Measurements from ENCODE around the gene ARHGAP31. TPM values are rescaled to one million over a fixed set of nuclear protein-coding genes. Genes with fewer than 3 reads are reported as not detected.
"Not testable (repeated sequence)": the region's sequence is repeated elsewhere in the genome, so short reads cannot be mapped to it uniquely, and the experiment has no call there.

ARHGAP31 gene
- total RNA-seq, 4 donors from 2014 or later, result 2.7 to 9.3 (median 7.6) TPM

- intact Hi-C loops (cut with DNase I), result no loop called here
- H3K4me3 ChIP-seq, result no peak overlapping the region
- H3K36me3 ChIP-seq, result no peaks in the 10 kb centered on the region
- H3K4me1 ChIP-seq, result peaks cover 5 to 29% (median 16%) of the 10 kb centered on the region in 3 donors
- WGBS, 2 donors, result 62 to 68% methylated on average over 3 of the region's 3 CpGs
- DNase-seq, result no peak
- TF ChIP-seq POLR2A (IDR thresholded peaks at IDR 0.05), result no peak
- no peak for TF ChIP-seq CTCF (IDR thresholded peaks at IDR 0.05)
- no peaks in the 10 kb centered on the region for H3K9me3 ChIP-seq
- no peak overlapping the region for H3K27ac ChIP-seq
- no peaks in the 10 kb centered on the region for H3K27me3 ChIP-seq
These were observed 24.7 kb downstream of the ARHGAP31 start for GRCh38 chr3:119318876-119319275.

GRCh38 chr3:119319311-119319710 is 25.1 kb downstream of the ARHGAP31 start:
- TF ChIP-seq CTCF (IDR thresholded peaks at IDR 0.05) (no peak), POLR2A (IDR thresholded peaks at IDR 0.05) (no peak)
- H3K9me3 ChIP-seq, result no peaks in the 10 kb centered on the region
- intact Hi-C loops (cut with DNase I), result no loop called here
- H3K27me3 ChIP-seq, result no peaks in the 10 kb centered on the region
- no peak overlapping the region for H3K4me3 ChIP-seq
- peaks cover 5 to 30% (median 16%) of the 10 kb centered on the region in 3 donors for H3K4me1 ChIP-seq
- DNase-seq, result no peak
- 86 to 92% methylated on average over 4 of the region's 4 CpGs for WGBS, 2 donors
- H3K27ac ChIP-seq, result no peak overlapping the region
- H3K36me3 ChIP-seq, result no peaks in the 10 kb centered on the region

- H3K36me3 ChIP-seq; intact Hi-C loops (cut with DNase I); H3K9me3 ChIP-seq; DNase-seq; H3K27me3 ChIP-seq; H3K4me3 ChIP-seq; H3K27ac ChIP-seq: not testable (repeated sequence)
- H3K4me1 ChIP-seq, result peaks cover 5 to 30% (median 16%) of the 10 kb centered on the region in 3 donors
- WGBS, 2 donors, result 75 to 86% methylated on average over 5 of the region's 5 CpGs
These were observed 26.6 kb downstream of the ARHGAP31 start for GRCh38 chr3:119320785-119321184.

- peaks cover 5 to 24% (median 16%) of the 10 kb centered on the region in 3 donors for H3K4me1 ChIP-seq
- H3K27me3 ChIP-seq, result no peaks in the 10 kb centered on the region
- TF ChIP-seq CTCF (IDR thresholded peaks at IDR 0.05) (no peak), POLR2A (IDR thresholded peaks at IDR 0.05) (no peak)
- peak overlapping the region; percentile 81 to 96 (median 94) for H3K27ac ChIP-seq
- intact Hi-C loops (cut with DNase I), result no loop called here
- H3K9me3 ChIP-seq, result no peaks in the 10 kb centered on the region
- H3K36me3 ChIP-seq, result no peaks in the 10 kb centered on the region
- peak overlapping the region; percentile 52 to 80 (median 70) for H3K4me3 ChIP-seq
- DNase-seq, result no peak
- 2% methylated on average over 4 to 6 of the region's 26 CpGs for WGBS, 2 donors
These were observed 28.0 kb downstream of the ARHGAP31 start for GRCh38 chr3:119322021-119322834.

GRCh38 chr3:119322835-119323722 is 28.9 kb downstream of the ARHGAP31 start:
- H3K4me3 ChIP-seq, result peak overlapping the region; percentile 52 to 80 (median 70)
- H3K27me3 ChIP-seq, result no peaks in the 10 kb centered on the region
- no peaks in the 10 kb centered on the region for H3K9me3 ChIP-seq
- peak overlapping the region; percentile 81 to 96 (median 94) for H3K27ac ChIP-seq
- 1 to 5% methylated on average over 14 to 15 of the region's 71 CpGs for WGBS, 2 donors
- H3K36me3 ChIP-seq, result no peaks in the 10 kb centered on the region
- H3K4me1 ChIP-seq, result peaks cover 5 to 24% (median 16%) of the 10 kb centered on the region in 3 donors
- DNase-seq, result peak; percentile 55
- TF ChIP-seq CTCF (IDR thresholded peaks at IDR 0.05), result no peak
- peak in 3 of 4 donors; percentile 6 to 68 (median 64) for TF ChIP-seq POLR2A (IDR thresholded peaks at IDR 0.05)
- intact Hi-C loops (cut with DNase I), result no loop called here

Measured in esophagus squamous epithelium (tissue), 5 donors.